Measurements from ENCODE around the gene ITGA6. TPM values are rescaled to one million over a fixed set of nuclear protein-coding genes. Genes with fewer than 3 reads are reported as not detected.

Gene ITGA6
- total RNA-seq, 1 experiment from 2014 or later: 78.3 TPM

GRCh38 chr2:172454404-172455120 lies 27.2 kb downstream of the ITGA6 start:
- H3K56ac ChIP-seq (ENCODE audit: insufficient read length, low read depth, low read length): no peak overlapping the region
- DNase-seq: no peak
- no peak overlapping the region for H2AK5ac ChIP-seq (ENCODE audit: insufficient read length, low read length)
- H3K14ac ChIP-seq (ENCODE audit: insufficient read depth, low read length): no peak overlapping the region
- H3K27me3 ChIP-seq (ENCODE audit: insufficient read depth, low read length): no peaks in the 10 kb centered on the region
- H3K18ac ChIP-seq (ENCODE audit: insufficient read length, low read depth, low read length): no peak overlapping the region
- no peak overlapping the region for H3K4me2 ChIP-seq (ENCODE audit: insufficient read depth, insufficient read length, low read length)
- Mint-ChIP-seq H3K9me3 (no peaks in the 10 kb centered on the region), H3K27me3 (ENCODE audit: low read depth) (no peaks in the 10 kb centered on the region), H3K27ac (peak overlapping the region; percentile 33 to 86 (median 74)), H3K36me3 (ENCODE audit: insufficient read depth in 1 of 3, low read depth in 3 of 3) (peaks cover 7 to 16% (median 9%) of the 10 kb centered on the region in 3 experiments; a peak in 5 of 7 replicates), H3K4me1 (peaks cover 70 to 77% of the 10 kb centered on the region in 2 experiments), H3K4me3 (peak overlapping the region in 1 of 2 experiments; percentile 22; a peak in 2 of 5 replicates)
- no peaks in the 10 kb centered on the region for H4K20me1 ChIP-seq (ENCODE audit: control insufficient read depth, insufficient read depth, insufficient read length)
- no peak overlapping the region for H2BK15ac ChIP-seq (ENCODE audit: low read depth, low read length)
- H3K9me3 ChIP-seq (ENCODE audit: control insufficient read depth, low read depth, low read length): no peaks in the 10 kb centered on the region
- no peak overlapping the region for H2BK120ac ChIP-seq (ENCODE audit: low read depth, low read length, poor library complexity, severe bottlenecking)
- H3K9ac ChIP-seq (ENCODE audit: extremely low read depth, insufficient read length, low read length): no peak overlapping the region
- H3K4me1 ChIP-seq (ENCODE audit: insufficient read depth, low read length): peaks cover 20% of the 10 kb centered on the region
- no peak overlapping the region for H3K23ac ChIP-seq (ENCODE audit: insufficient read length, low read depth, low read length)
- peaks cover 10% of the 10 kb centered on the region for H3K79me2 ChIP-seq (ENCODE audit: insufficient read depth, low read length)
- peaks cover 2% of the 10 kb centered on the region for H3K79me1 ChIP-seq (ENCODE audit: insufficient read depth, low read depth, low read length, poor library complexity, severe bottlenecking)
- no peak overlapping the region for H4K5ac ChIP-seq (ENCODE audit: insufficient read length, low read depth, low read length)
- no peak overlapping the region for H2AFZ ChIP-seq (ENCODE audit: low read length)
- no peaks in the 10 kb centered on the region for H3K23me2 ChIP-seq (ENCODE audit: insufficient read length, low read depth, low read length, poor library complexity, severe bottlenecking)
- H3T11ph ChIP-seq (ENCODE audit: low read length): no peak overlapping the region
- no peak overlapping the region for H2BK5ac ChIP-seq (ENCODE audit: insufficient read length, low read length)
- no peak overlapping the region for H4K91ac ChIP-seq (ENCODE audit: insufficient read length, low read depth, low read length)
- no peak overlapping the region for H3K27ac ChIP-seq (ENCODE audit: insufficient read length, low read depth, low read length)
- no peak overlapping the region for H2BK12ac ChIP-seq (ENCODE audit: insufficient read length, low read depth, low read length)
- WGBS (ENCODE audit: extremely low coverage, insufficient read length, low lambda C conversion rate): no CpG with 5 or more reads among the region's 6 CpGs
- H3K4ac ChIP-seq (ENCODE audit: low read depth, low read length): no peak overlapping the region
- no peak for TF ChIP-seq CTCF (conservative IDR thresholded peaks at IDR 0.05)
- no peak overlapping the region for H2BK20ac ChIP-seq (ENCODE audit: low read depth, low read length, poor library complexity, severe bottlenecking)
- H4K8ac ChIP-seq (replicated peaks; ENCODE audit: insufficient read length, low read depth, low read length): no peak overlapping the region

Data from H9 (cell line).